SK-N-SH (cell line): Measurements from ENCODE around the gene SPTAN1. TPM values are rescaled to one million over a fixed set of nuclear protein-coding genes. Genes with fewer than 3 reads are reported as not detected.

Experiments
- CTCF ChIA-PET: fragments of 300-600, 350-600 bp; formaldehyde crosslinking; extraction: SDS; loops from one replicate; lab custom pipeline; 2021; lab: Yijun Ruan, JAX
- POLR2A ChIA-PET: fragments of 350-600 bp; sonication (Branson Sonifier 250); formaldehyde crosslinking; extraction: SDS; loops from one replicate; lab custom pipeline; 2020; ENCODE audit warnings: antibody characterized with exemption, inconsistent platforms; lab: Yijun Ruan, JAX
- DNase-seq: peaks from one replicate; pipeline ENCODE4 v3.0.0; 2012
- H2AFZ ChIP-seq: fragments of 200-600 bp; sonication (generic); 2 replicates; pipeline ENCODE4 v1.8.1; 2016; ENCODE audit warnings: antibody characterized with exemption, mild to moderate bottlenecking, low read depth
- H3F3A ChIP-seq: fragments of 200-600 bp; sonication (generic); replicated peaks from 2 replicates; pipeline ENCODE3; 2016; ENCODE audit warnings: antibody characterized with exemption, mild to moderate bottlenecking; ENCODE audit not compliant: insufficient read depth
- H3K27ac ChIP-seq, 2 experiments: fragments of 200-500 bp in 1 of 2; fragments of 200-600 bp in 1 of 2; sonication (Bioruptor generic) in 1 of 2; sonication (generic), shearing (Covaris generic) in 1 of 2; 2 replicates each; pipeline versions ENCODE4 v1.5.1 to v1.6.1; 2014 to 2016; ENCODE audit warnings: low read depth in 2 of 2, inconsistent platforms in 1 of 2, low read length in 1 of 2, mild to moderate bottlenecking in 1 of 2, mixed read lengths in 1 of 2
- H3K27me3 ChIP-seq: fragments of 200-600 bp; sonication (generic), shearing (Covaris generic); 2 replicates; pipeline ENCODE4 v1.6.1; 2016; ENCODE audit warnings: mixed run types; ENCODE audit not compliant: insufficient read depth
- H3K36me3 ChIP-seq, 2 experiments: fragments of 200-500 bp in 1 of 2; fragments of 200-600 bp in 1 of 2; sonication (Bioruptor generic) in 1 of 2; sonication (generic) in 1 of 2; replicated peaks in 1 of 2; 2 replicates each; pipeline versions ENCODE3 to v1.5.1; 2014 to 2016; ENCODE audit warnings: low read length in 1 of 2, mild to moderate bottlenecking in 1 of 2; ENCODE audit not compliant: insufficient read depth in 2 of 2, control insufficient read depth in 1 of 2
- H3K4me1 ChIP-seq, 2 experiments: fragments of 200-500 bp in 1 of 2; fragments of 200-600 bp in 1 of 2; sonication (Bioruptor generic) in 1 of 2; sonication (generic), shearing (Covaris generic) in 1 of 2; 2 replicates each; pipeline versions ENCODE4 v1.5.1 to v1.6.1; 2014 to 2016; ENCODE audit warnings: low read depth in 1 of 2, low read length in 1 of 2, mixed run types in 1 of 2; ENCODE audit not compliant: insufficient read depth in 2 of 2, control insufficient read depth in 1 of 2
- H3K4me2 ChIP-seq: fragments of 200-600 bp; sonication (generic), shearing (Covaris generic); 2 replicates; pipeline ENCODE4 v1.6.1; 2017; ENCODE audit warnings: mixed run types
- H3K4me3 ChIP-seq, 2 experiments: fragments of 200-500 bp in 1 of 2; fragments of 200-600 bp in 1 of 2; sonication (Bioruptor generic) in 1 of 2; sonication (generic), shearing (Covaris generic) in 1 of 2; 2 replicates each; pipeline versions ENCODE4 v1.5.1 to v1.8.1; 2014 to 2016; ENCODE audit warnings: low read depth in 2 of 2, inconsistent platforms in 1 of 2, low read length in 1 of 2, mild to moderate bottlenecking in 1 of 2, mixed read lengths in 1 of 2, moderate library complexity in 1 of 2
- H3K79me2 ChIP-seq: fragments of 200-600 bp; sonication (generic); 2 replicates; pipeline ENCODE4 v1.8.1; 2017; ENCODE audit warnings: mild to moderate bottlenecking; ENCODE audit not compliant: insufficient read depth
- H3K9ac ChIP-seq: fragments of 200-600 bp; sonication (generic); 2 replicates; pipeline ENCODE4 v1.6.1; 2017; ENCODE audit warnings: mixed run types
- H3K9me2 ChIP-seq: fragments of 200-600 bp; sonication (generic); 2 replicates; pipeline ENCODE4 v1.6.1; 2017; ENCODE audit warnings: mixed run types
- H3K9me3 ChIP-seq: fragments of 200-600 bp; sonication (generic); 2 replicates; pipeline ENCODE4 v1.6.1; 2017; ENCODE audit warnings: mixed run types, mild to moderate bottlenecking, moderate library complexity
- H4K20me1 ChIP-seq: fragments of 200-600 bp; sonication (generic); 2 replicates; pipeline ENCODE4 v1.6.1; 2017; ENCODE audit warnings: mild to moderate bottlenecking, mixed run types; ENCODE audit not compliant: insufficient read depth
- ELF1 ChIP-seq: IDR thresholded peaks from 2 replicates; pipeline ENCODE4 v1.4.0; 2012
- EP300 ChIP-seq, 2 experiments: IDR thresholded peaks; 2 replicates each; pipeline versions ENCODE4 v1.4.0 to v1.6.1; 2012; ENCODE audit warnings: borderline replicate concordance in 1 of 2, low read depth in 1 of 2, low read length in 1 of 2
- EZH2phosphoT487 ChIP-seq: fragments of 200-600 bp; sonication (generic); IDR thresholded peaks from 2 replicates; pipeline ENCODE4 v1.6.1; 2017; ENCODE audit warnings: low read depth, mixed run types, mild to moderate bottlenecking, antibody characterized with exemption, moderate library complexity, borderline replicate concordance
- GATA2 ChIP-seq: sonication (generic); formaldehyde crosslinking; IDR thresholded peaks from 2 replicates; pipeline ENCODE4 v1.5.0; 2020; ENCODE audit warnings: mild to moderate bottlenecking, missing genetic modification reagents
- MEF2A ChIP-seq: IDR thresholded peaks from 2 replicates; pipeline ENCODE4 v1.4.0; 2012; ENCODE audit warnings: low read depth, borderline replicate concordance
- NFIC ChIP-seq: IDR thresholded peaks from 2 replicates; pipeline ENCODE4 v1.4.0; 2012; ENCODE audit warnings: borderline replicate concordance
- NRF1 ChIP-seq: IDR thresholded peaks from 2 replicates; pipeline ENCODE4 v1.6.1; 2012; ENCODE audit warnings: low read depth, mild to moderate bottlenecking, low read length
- RXRA ChIP-seq: IDR thresholded peaks from 2 replicates; pipeline ENCODE4 v1.4.0; 2012; ENCODE audit warnings: low read depth, mild to moderate bottlenecking, borderline replicate concordance
- SMC3 ChIP-seq: IDR thresholded peaks from 2 replicates; pipeline ENCODE4 v1.6.1; 2012; ENCODE audit warnings: low read depth, low read length, improper control_type of control experiment
- TAF1 ChIP-seq: IDR thresholded peaks from 2 replicates; pipeline ENCODE4 v1.6.1; 2012; ENCODE audit warnings: low read depth, mild to moderate bottlenecking, low read length, moderate library complexity, borderline replicate concordance
- TCF12 ChIP-seq: IDR thresholded peaks from 2 replicates; pipeline ENCODE4 v1.4.0; 2012
- TEAD4 ChIP-seq: IDR thresholded peaks from 2 replicates; pipeline ENCODE4 v1.4.0; 2012; ENCODE audit warnings: mild to moderate bottlenecking, borderline replicate concordance; ENCODE audit not compliant: insufficient read depth
- WGBS: methylation state at CpG from one replicate; pipeline ENCODE4 v1.1.6; 2017; ENCODE audit warnings: low lambda C conversion rate; 5-methylcytosine and 5-hydroxymethylcytosine counted together
- polyA plus RNA-seq, 3 experiments: library from polyadenylated mRNA; depleted of rRNA; stranded (reverse); fragments of >200 nt; gene quantifications; 2 replicates each; pipeline ENCODE4 v1.2.3, GENCODE V29; 2012
- TF ChIP-seq, protein P1 (sequence below): IDR thresholded peaks from 2 replicates; pipeline ENCODE4; 2012
- TF ChIP-seq, protein P2 (sequence below): IDR thresholded peaks from 2 replicates; pipeline ENCODE4 v1.4.0; 2012; ENCODE audit warnings: low read depth, borderline replicate concordance
- TF ChIP-seq, protein P3 (sequence below): IDR thresholded peaks from 2 replicates; pipeline ENCODE4 v1.4.0; 2012; ENCODE audit warnings: low read depth, borderline replicate concordance

Gene SPTAN1
- polyA plus RNA-seq, 1 of the 3 experiments (the other 2 are of a cell fraction), result 177 TPM

DNA sequence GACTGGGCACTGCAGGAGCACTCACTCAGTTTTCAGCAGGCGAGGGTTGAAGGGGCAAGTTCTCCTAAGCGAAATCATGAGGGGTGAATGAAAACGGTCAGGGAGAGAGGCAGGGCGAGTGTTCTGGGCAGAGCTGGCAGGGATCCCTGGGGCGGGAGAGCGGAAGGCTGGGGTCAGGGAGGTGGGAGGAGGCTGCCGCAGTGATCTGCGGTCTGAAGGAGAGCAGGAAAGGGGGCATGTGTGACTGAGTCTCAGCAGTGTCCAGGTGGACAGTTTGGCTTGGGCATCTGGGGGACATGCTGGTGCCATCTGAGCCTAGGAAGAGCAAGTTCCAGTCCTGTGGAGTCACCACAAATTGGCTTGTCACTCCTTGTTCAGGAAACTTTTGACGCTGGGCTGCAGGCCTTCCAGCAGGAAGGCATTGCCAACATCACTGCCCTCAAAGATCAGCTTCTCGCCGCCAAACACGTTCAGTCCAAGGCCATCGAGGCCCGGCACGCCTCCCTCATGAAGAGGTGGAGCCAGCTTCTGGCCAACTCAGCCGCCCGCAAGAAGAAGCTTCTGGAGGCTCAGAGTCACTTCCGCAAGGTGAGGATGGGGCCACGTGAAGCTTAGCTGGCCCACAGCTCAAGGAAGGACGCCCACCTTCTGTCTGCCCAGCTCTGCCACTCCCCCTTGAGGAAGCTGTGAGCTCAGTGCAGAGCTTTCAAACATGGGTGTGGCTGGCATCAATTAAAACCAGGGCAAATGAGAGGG is 73.2 kb downstream of the SPTAN1 start:
- H3K79me2 ChIP-seq, result no peaks in the 10 kb centered on the region
- no peak overlapping the region for H3K4me3 ChIP-seq
- peak; percentile 19 for DNase-seq
- H3K27me3 ChIP-seq, result no peaks in the 10 kb centered on the region
- no peaks in the 10 kb centered on the region for H4K20me1 ChIP-seq
- no peak overlapping the region for H3K9ac ChIP-seq
- ChIA-PET POLR2A (no interaction called here), CTCF (interaction anchor here (1.0 to 3.2 kb wide), 3 partner anchors 10 to 187 kb away, joined by 3 to 15 read pairs (median 9); no protein-coding TSS in a partner anchor)
- H2AFZ ChIP-seq, result no peak overlapping the region
- no peaks in the 10 kb centered on the region for H3K9me3 ChIP-seq
- H3K4me2 ChIP-seq, result no peak overlapping the region
- H3K27ac ChIP-seq, result no peak overlapping the region
- TF ChIP-seq TEAD4 (no peak), TCF12 (no peak), ELF1 (no peak), MEF2A (no peak)
- no peaks in the 10 kb centered on the region for H3K9me2 ChIP-seq
- H3F3A ChIP-seq, result peaks cover 15% of the 10 kb centered on the region
- no peaks in the 10 kb centered on the region; a peak in 1 of 4 replicates for H3K4me1 ChIP-seq
- H3K36me3 ChIP-seq, result peaks cover 48 to 80% of the 10 kb centered on the region in 2 experiments
- 93% methylated on average over 8 of the region's 20 CpGs for WGBS

DNA sequence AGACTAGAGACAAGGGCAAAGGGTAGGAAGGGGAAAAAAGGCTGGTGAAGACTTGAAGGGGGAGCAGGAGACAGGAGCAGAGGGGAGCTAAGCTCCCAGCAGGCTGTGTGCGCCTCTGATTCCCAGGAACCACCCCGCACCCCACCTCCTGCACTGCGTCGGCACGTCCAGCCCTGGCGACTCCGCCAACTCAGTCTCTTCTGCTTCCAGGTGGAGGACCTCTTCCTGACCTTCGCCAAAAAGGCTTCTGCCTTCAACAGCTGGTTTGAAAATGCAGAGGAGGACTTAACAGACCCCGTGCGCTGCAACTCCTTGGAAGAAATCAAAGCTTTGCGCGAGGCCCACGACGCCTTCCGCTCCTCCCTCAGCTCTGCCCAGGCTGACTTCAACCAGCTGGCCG is 73.8 kb downstream of the SPTAN1 start:
- no peaks in the 10 kb centered on the region for H3K9me3 ChIP-seq
- no peak overlapping the region for H3K9ac ChIP-seq
- H3K27me3 ChIP-seq, result no peaks in the 10 kb centered on the region
- H3K4me3 ChIP-seq, result no peak overlapping the region
- H3K9me2 ChIP-seq, result no peaks in the 10 kb centered on the region
- 95% methylated on average over 9 of the region's 16 CpGs for WGBS
- H2AFZ ChIP-seq, result no peak overlapping the region
- H3K4me2 ChIP-seq, result no peak overlapping the region
- no peak for TF ChIP-seq RXRA
- TF ChIP-seq, protein P1, sequence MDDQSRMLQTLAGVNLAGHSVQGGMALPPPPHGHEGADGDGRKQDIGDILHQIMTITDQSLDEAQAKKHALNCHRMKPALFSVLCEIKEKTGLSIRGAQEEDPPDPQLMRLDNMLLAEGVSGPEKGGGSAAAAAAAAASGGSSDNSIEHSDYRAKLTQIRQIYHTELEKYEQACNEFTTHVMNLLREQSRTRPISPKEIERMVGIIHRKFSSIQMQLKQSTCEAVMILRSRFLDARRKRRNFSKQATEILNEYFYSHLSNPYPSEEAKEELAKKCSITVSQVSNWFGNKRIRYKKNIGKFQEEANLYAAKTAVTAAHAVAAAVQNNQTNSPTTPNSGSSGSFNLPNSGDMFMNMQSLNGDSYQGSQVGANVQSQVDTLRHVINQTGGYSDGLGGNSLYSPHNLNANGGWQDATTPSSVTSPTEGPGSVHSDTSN, result no peak
- TF ChIP-seq MEF2A, result no peak
- no peak for TF ChIP-seq NRF1
- no peak for TF ChIP-seq TEAD4
- no peak for TF ChIP-seq EP300 (IDR thresholded peaks at IDR 0.05; ENCODE audit: borderline replicate concordance in 1 of 2, low read depth in 1 of 2, low read length in 1 of 2)
- no peak for TF ChIP-seq GATA2 (CRISPR knock-in tag)
- TF ChIP-seq, protein P2, sequence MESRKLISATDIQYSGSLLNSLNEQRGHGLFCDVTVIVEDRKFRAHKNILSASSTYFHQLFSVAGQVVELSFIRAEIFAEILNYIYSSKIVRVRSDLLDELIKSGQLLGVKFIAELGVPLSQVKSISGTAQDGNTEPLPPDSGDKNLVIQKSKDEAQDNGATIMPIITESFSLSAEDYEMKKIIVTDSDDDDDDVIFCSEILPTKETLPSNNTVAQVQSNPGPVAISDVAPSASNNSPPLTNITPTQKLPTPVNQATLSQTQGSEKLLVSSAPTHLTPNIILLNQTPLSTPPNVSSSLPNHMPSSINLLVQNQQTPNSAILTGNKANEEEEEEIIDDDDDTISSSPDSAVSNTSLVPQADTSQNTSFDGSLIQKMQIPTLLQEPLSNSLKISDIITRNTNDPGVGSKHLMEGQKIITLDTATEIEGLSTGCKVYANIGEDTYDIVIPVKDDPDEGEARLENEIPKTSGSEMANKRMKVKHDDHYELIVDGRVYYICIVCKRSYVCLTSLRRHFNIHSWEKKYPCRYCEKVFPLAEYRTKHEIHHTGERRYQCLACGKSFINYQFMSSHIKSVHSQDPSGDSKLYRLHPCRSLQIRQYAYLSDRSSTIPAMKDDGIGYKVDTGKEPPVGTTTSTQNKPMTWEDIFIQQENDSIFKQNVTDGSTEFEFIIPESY, result no peak
- no peak for TF ChIP-seq ELF1
- no peak for TF ChIP-seq SMC3
- TF ChIP-seq EZH2phosphoT487, result no peak
- TF ChIP-seq, protein P3, sequence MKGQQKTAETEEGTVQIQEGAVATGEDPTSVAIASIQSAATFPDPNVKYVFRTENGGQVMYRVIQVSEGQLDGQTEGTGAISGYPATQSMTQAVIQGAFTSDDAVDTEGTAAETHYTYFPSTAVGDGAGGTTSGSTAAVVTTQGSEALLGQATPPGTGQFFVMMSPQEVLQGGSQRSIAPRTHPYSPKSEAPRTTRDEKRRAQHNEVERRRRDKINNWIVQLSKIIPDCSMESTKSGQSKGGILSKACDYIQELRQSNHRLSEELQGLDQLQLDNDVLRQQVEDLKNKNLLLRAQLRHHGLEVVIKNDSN, result no peak
- TF ChIP-seq TAF1, result no peak
- no peak for TF ChIP-seq NFIC
- TF ChIP-seq TCF12, result no peak
- no peak overlapping the region for H3K27ac ChIP-seq
- H3K36me3 ChIP-seq, result peaks cover 45 to 73% of the 10 kb centered on the region in 2 experiments
- peaks cover 17% of the 10 kb centered on the region for H3F3A ChIP-seq
- peak; percentile 16 for DNase-seq
- no peaks in the 10 kb centered on the region for H3K79me2 ChIP-seq
- H4K20me1 ChIP-seq, result no peaks in the 10 kb centered on the region
- POLR2A ChIA-PET, result no interaction called here
- no peaks in the 10 kb centered on the region; a peak in 1 of 4 replicates for H3K4me1 ChIP-seq
- CTCF ChIA-PET, result interaction anchor here (2.6 to 3.2 kb wide), 2 partner anchors 10 to 188 kb away, joined by 9 to 15 read pairs; no protein-coding TSS in a partner anchor
